Neural progenitor cell (in vitro differentiated cells): ENCODE results near the gene KRT78.

Experiments used
- EZH2 ChIP-seq: fragments of 200-600 bp; sonication (generic); IDR thresholded peaks from 2 replicates; pipeline ENCODE4 v1.6.1; 2017; ENCODE audit warnings: antibody characterized with exemption, mild to moderate bottlenecking, moderate library complexity
- TF ChIP-seq, protein P1 (sequence below): fragments of 200-600 bp; sonication (generic); IDR thresholded peaks from 2 replicates; pipeline ENCODE4 v1.5.1; 2017; ENCODE audit warnings: antibody characterized with exemption, mild to moderate bottlenecking

DNA sequence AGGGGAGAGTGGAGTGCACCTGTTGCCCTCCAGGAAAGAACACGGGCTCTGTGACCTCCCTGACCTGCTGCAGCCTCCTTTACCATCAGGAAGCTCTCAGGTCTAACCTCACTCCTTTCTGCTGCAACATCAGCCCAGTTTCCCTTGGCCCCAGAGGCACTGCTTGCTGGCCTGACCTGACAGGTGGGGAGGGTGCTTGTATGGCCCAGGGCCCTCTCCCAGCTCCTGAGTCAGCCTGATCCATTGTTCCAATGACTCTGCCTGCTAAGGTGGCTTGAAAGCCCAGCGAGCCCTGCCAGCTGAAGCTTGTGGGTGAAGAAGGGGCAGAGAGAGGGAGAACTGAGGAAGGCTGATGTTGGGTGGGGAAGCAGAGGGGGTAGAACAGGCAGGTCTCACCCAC lies 13.2 kb upstream of the KRT78 start:
- TF ChIP-seq, protein P1, sequence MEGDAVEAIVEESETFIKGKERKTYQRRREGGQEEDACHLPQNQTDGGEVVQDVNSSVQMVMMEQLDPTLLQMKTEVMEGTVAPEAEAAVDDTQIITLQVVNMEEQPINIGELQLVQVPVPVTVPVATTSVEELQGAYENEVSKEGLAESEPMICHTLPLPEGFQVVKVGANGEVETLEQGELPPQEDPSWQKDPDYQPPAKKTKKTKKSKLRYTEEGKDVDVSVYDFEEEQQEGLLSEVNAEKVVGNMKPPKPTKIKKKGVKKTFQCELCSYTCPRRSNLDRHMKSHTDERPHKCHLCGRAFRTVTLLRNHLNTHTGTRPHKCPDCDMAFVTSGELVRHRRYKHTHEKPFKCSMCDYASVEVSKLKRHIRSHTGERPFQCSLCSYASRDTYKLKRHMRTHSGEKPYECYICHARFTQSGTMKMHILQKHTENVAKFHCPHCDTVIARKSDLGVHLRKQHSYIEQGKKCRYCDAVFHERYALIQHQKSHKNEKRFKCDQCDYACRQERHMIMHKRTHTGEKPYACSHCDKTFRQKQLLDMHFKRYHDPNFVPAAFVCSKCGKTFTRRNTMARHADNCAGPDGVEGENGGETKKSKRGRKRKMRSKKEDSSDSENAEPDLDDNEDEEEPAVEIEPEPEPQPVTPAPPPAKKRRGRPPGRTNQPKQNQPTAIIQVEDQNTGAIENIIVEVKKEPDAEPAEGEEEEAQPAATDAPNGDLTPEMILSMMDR = no peak
- TF ChIP-seq EZH2 = no peak
